Pancreas (tissue), 10 donors: ENCODE measurements around the gene SEMA3G. TPM values are rescaled to one million over a fixed set of nuclear protein-coding genes. Genes with fewer than 3 reads are reported as not detected.

Experiments
- ATAC-seq, 4 donors: fragments of 200-7000 bp; cut with Tn5 transposase; one replicate each; pipeline versions ENCODE4 v1.8.0 to v1.9.1; 2020; ENCODE audit warnings: mild to moderate bottlenecking in 4 of 4, moderate library complexity in 4 of 4
- DNase-seq, 6 donors: peaks; one replicate each; pipeline ENCODE4 v3.0.0-alpha.2; 2020
- FAIRE-seq: peaks from 2 replicates; lab custom pipeline; 2012; peaks lifted over from hg19 to GRCh38; lab: Jason Lieb, UNC
- H3K27ac ChIP-seq, 4 donors: fragments of 200-600 bp; sonication (generic); 1 replicate in 3 of 4; 2 replicates in 1 of 4; pipeline versions ENCODE4 v1.5.0 to v1.8.0; 2020
- H3K27me3 ChIP-seq, 4 donors: fragments of 200-600 bp; one replicate each; pipeline ENCODE4 v1.8.0; 2021
- H3K36me3 ChIP-seq, 3 donors: fragments of 200-600 bp; sonication (generic) in 1 of 3; one replicate each; pipeline versions ENCODE4 v1.5.0 to v1.8.0; 2020 to 2021
- H3K4me1 ChIP-seq, 3 donors: fragments of 200-600 bp; one replicate each; pipeline ENCODE4 v1.8.0; 2021
- H3K4me3 ChIP-seq, 4 donors: fragments of 200-600 bp; sonication (generic) in 2 of 4; one replicate each; pipeline versions ENCODE4 v1.5.0 to v1.8.0; 2020 to 2021
- H3K9me3 ChIP-seq, 4 donors: fragments of 200-600 bp; one replicate each; pipeline ENCODE4 v1.8.0; 2021
- CTCF ChIP-seq, 4 donors: fragments of 200-600 bp; sonication (generic) in 3 of 4; IDR thresholded peaks; one replicate each; pipeline versions ENCODE4 v1.5.0 to v1.8.0; 2021; ENCODE audit warnings: antibody characterized with exemption in 4 of 4
- WGBS, 2 donors: extraction: QIAGEN DNeasy Blood & Tissue Kit; methylation state at CpG; one replicate each; pipeline ENCODE4 v1.1.7; 2013; 5-methylcytosine and 5-hydroxymethylcytosine counted together
- intact Hi-C, 3 donors: fragments of 100-400 bp; cut with DNase I; formaldehyde crosslinking; loops; one replicate each; pipeline versions ENCODE4 v1.11.1 to v1.14.2; 2022
- polyA plus RNA-seq, 2 donors: library from polyadenylated mRNA; stranded (reverse); fragments of 200-250 nt; gene quantifications; one replicate each; pipeline ENCODE4 v1.2.3, GENCODE V29; 2013
- total RNA-seq, 6 donors: library from RNA; stranded (reverse); fragmentation: NEBNext Ultra II Directional in 4 of 6; extraction: Animal tissue kit (Norgen Biotek cat#: 25700) in 4 of 6; gene quantifications; one replicate each; pipeline versions ENCODE4 v1.2.1 to v1.2.4, GENCODE V29; 2021 to 2023
- donor health status: healthy with polysubstance abuse.
- donor health status: DM: no; HTN: no; CAD: no; lungs with moderate emphysema.
- donor health status: DM: no; HTN: no; CAD: no.
- donor health status: control.
- donor health status: control.
- donor health status: Bipolar disorder and iron deficiency.
- donor health status: DM: yes; HTN: yes; CAD: no.
- donor health status: DM: no; HTN: no; CAD: no.
- donor health status: DM: no; HTN: no; CAD: no.
- donor health status: DM: yes; HTN: yes; CAD: no.

Gene SEMA3G
- total and polyA plus RNA-seq, 8 donors, result 0.75 to 5.4 (median 2.8) TPM

GRCh38 chr3:52431459-52432223, 13.3 kb downstream of the SEMA3G start:
- ATAC-seq (no peak), FAIRE-seq (no peak), DNase-seq (peak in 1 of 6 donors; percentile 41)
- TF ChIP-seq CTCF (IDR thresholded peaks at IDR 0.05), result no peak
- Histone ChIP-seq H3K27ac (no peak overlapping the region), H3K9me3 (no peaks in the 10 kb centered on the region), H3K36me3 (no peaks in the 10 kb centered on the region), H3K4me1 (no peaks in the 10 kb centered on the region), H3K27me3 (no peaks in the 10 kb centered on the region), H3K4me3 (no peak overlapping the region)
- WGBS, 2 donors, result 65 to 72% methylated on average over 10 of the region's 10 CpGs
- intact Hi-C loops, result no loop called here

GRCh38 chr3:52430416-52430810, 14.5 kb downstream of the SEMA3G start:
- Histone ChIP-seq H3K27me3 (no peaks in the 10 kb centered on the region), H3K4me3 (no peak overlapping the region), H3K4me1 (no peaks in the 10 kb centered on the region), H3K9me3 (no peaks in the 10 kb centered on the region), H3K27ac (no peak overlapping the region), H3K36me3 (no peaks in the 10 kb centered on the region)
- 73 to 87% methylated on average over 9 of the region's 9 CpGs for WGBS, 2 donors
- FAIRE-seq (no peak), ATAC-seq (no peak), DNase-seq (no peak)
- no peak for TF ChIP-seq CTCF (IDR thresholded peaks at IDR 0.05)
- intact Hi-C loops, result no loop called here

- H3K4me1 ChIP-seq, result no peaks in the 10 kb centered on the region
- FAIRE-seq (no peak), ATAC-seq (no peak), DNase-seq (no peak)
- no peaks in the 10 kb centered on the region for H3K27me3 ChIP-seq
- no peak overlapping the region for H3K4me3 ChIP-seq
- H3K36me3 ChIP-seq, result no peaks in the 10 kb centered on the region
- intact Hi-C loops, result no loop called here
- H3K27ac ChIP-seq, result no peak overlapping the region
- no peaks in the 10 kb centered on the region for H3K9me3 ChIP-seq
- 76 to 82% methylated on average over 7 of the region's 7 CpGs for WGBS, 2 donors
- no peak for TF ChIP-seq CTCF (IDR thresholded peaks at IDR 0.05)
Observed at GRCh38 chr3:52429779-52430415, 15.0 kb downstream of the SEMA3G start.

- intact Hi-C loops, result no loop called here
- Histone ChIP-seq H3K27me3 (no peaks in the 10 kb centered on the region), H3K9me3 (no peaks in the 10 kb centered on the region), H3K36me3 (no peaks in the 10 kb centered on the region), H3K4me3 (no peak overlapping the region), H3K4me1 (no peaks in the 10 kb centered on the region), H3K27ac (no peak overlapping the region)
- TF ChIP-seq CTCF (IDR thresholded peaks at IDR 0.05), result no peak
- DNase-seq, result peak in 1 of 6 donors; percentile 30
- FAIRE-seq, result no peak
- 34 to 35% methylated on average over 3 of the region's 3 CpGs for WGBS, 2 donors
- peak in 2 of 4 donors; percentile 10 to 12 for ATAC-seq
Observed at GRCh38 chr3:52429031-52429430, 15.9 kb downstream of the SEMA3G start.
